Fibroblast of mammary gland (primary cell): ENCODE data around the gene AVP.
A peak's percentile ranks its signal among the peaks of the same experiment; 100 is the strongest.
"Not testable (repeated sequence)": the region's sequence is repeated elsewhere in the genome, so short reads cannot be mapped to it uniquely, and the experiment has no call there.

Experiments
- DNase-seq: peaks from one replicate; pipeline ENCODE4 v3.0.0-alpha.2; 2010; ENCODE audit warnings: low read depth
- H3K4me3 ChIP-seq: 2 replicates; pipeline ENCODE4 v1.5.1; 2011; ENCODE audit warnings: low read depth, mild to moderate bottlenecking, low read length, moderate library complexity; ENCODE audit not compliant: control insufficient read depth
- TF ChIP-seq, protein P1 (sequence below): conservative IDR thresholded peaks from 2 replicates; pipeline ENCODE4 v1.5.1; 2011; ENCODE audit warnings: low read depth, low read length, inconsistent platforms; ENCODE audit not compliant: control insufficient read depth, insufficient read depth

The AVP gene

DNA sequence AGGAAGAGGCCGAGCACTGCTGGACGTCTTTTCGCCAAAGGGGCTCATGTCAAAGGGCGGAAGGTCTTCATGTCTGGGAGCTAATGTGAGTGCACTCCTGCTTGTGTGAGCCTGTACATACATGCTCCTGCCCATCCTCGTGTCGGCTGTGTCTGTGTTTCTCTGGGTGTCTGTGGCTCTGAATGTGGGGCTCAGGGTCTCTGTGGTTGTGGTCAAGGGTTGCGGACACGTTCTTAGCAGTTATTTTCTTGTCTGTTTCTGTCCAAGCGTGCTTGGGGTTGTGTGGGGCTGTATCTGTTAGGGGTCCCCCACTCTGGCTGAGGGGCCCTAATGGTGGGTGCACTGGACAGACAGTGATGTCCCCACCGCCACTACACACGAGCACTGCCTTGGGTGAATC lies 2.9 kb downstream of the AVP start:
- TF ChIP-seq, protein P1, sequence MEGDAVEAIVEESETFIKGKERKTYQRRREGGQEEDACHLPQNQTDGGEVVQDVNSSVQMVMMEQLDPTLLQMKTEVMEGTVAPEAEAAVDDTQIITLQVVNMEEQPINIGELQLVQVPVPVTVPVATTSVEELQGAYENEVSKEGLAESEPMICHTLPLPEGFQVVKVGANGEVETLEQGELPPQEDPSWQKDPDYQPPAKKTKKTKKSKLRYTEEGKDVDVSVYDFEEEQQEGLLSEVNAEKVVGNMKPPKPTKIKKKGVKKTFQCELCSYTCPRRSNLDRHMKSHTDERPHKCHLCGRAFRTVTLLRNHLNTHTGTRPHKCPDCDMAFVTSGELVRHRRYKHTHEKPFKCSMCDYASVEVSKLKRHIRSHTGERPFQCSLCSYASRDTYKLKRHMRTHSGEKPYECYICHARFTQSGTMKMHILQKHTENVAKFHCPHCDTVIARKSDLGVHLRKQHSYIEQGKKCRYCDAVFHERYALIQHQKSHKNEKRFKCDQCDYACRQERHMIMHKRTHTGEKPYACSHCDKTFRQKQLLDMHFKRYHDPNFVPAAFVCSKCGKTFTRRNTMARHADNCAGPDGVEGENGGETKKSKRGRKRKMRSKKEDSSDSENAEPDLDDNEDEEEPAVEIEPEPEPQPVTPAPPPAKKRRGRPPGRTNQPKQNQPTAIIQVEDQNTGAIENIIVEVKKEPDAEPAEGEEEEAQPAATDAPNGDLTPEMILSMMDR: no peak
- no peak overlapping the region for H3K4me3 ChIP-seq
- no peak for DNase-seq

DNA sequence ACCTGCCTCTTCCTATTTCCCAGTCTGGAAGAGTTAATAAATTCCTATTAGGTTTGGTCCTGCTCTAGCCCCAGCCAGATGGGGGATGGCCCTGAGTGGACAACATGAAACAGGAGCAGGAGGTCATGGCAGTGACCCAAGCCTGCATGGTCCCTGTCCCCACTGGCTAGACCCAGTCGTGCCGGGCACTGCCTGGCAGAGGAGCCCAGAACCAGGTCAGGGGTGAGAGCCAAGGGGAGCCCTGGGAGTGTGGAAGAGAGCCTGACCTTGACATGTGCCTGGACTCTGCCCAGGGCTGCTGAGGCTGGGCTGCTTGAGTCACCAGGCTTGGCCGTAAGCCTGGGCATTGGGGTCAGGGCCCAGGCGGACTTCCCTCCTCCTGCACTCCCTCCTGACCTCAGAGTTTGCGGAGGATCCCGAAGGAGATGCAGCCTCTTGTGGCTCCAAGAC lies 3.6 kb downstream of the AVP start:
- H3K4me3 ChIP-seq: no peak overlapping the region
- DNase-seq: peak; percentile 88
- TF ChIP-seq, protein P1: no peak

DNA sequence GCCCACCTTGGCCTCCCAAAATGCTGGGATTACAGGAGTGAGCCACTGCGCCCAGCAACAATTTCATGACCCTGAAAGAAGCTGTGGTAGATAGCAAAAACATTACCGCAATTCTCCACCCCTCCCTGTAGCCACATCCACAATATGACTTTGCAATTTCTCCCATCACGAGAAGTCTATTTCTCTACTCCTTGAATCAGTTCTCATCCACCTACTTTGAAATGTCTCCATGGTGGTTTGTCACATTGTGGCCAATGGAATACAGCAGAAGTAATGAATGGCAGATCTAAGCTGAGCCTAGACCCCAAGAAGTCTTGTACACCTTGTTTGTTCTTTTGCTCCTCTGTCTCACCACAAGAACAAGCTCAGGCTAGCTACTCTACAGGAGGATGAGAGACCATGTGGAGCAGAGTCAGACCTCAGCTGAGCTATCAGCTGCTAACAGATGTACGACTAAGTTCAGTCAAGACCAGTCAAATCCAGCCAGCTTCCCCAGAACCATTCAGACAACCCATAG lies 6.8 kb downstream of the AVP start:
- no peak for DNase-seq
- TF ChIP-seq, protein P1: no peak
- H3K4me3 ChIP-seq: no peak overlapping the region

DNA sequence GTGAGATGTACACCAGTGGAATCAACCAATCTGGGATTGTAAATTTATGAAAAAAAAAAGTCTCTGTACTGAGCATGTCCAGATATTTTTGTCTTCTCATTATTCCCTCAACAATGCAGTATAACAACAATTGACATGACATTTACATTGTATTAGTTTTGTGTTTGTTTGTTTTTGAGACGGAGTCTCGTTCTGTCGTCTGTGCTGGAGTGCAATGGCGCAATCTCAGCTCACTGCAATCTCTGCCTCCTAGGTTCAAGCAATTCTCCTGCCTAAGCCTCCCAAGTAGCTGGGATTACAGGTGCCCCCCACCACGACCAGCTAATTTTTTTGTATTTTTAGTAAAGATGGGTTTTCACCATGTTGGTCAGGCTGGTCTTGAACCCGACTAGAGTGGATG lies 9.2 kb downstream of the AVP start:
- DNase-seq, H3K4me3 ChIP-seq: not testable (repeated sequence)

DNA sequence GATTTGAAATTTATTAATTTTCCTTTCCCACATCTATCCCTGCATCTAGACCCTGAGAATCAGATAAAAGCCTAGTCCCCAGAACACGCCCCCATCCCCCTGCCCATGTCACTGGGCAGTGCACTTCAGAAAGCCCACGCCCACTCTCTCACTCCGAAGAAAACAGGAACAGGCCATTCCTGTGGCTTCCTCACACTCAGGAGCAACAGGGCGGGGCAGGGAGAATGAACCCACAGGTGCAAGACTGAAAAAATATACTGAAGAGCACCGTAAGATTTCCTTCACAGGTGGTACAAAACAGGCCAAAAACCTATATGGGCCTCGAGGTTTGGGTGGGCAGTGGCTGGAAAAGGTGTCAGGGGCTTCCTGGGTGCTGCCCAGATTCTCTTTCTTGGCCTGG lies 9.7 kb downstream of the AVP start:
- DNase-seq: no peak
- TF ChIP-seq, protein P1: no peak
- H3K4me3 ChIP-seq: no peak overlapping the region

DNA sequence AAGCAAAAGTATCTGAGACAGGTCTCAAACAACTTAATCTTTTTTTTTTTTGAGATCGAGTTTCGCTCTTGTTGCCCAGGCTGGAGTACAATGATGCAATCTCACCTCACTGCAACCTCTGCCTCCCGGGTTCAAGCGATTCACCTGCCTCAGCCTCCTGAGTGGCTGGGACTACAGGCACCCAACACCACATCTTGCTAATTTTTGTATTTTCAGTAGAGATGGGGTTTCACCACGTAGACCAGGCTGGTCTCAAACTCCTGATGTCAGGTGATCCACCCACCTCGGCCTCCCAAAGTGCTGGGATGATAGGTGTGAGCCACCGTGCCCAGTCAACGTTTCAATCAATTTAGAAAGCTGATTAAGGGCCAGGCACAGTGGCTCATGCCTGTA lies 11.3 kb downstream of the AVP start:
- H3K4me3 ChIP-seq, DNase-seq: not testable (repeated sequence)

DNA sequence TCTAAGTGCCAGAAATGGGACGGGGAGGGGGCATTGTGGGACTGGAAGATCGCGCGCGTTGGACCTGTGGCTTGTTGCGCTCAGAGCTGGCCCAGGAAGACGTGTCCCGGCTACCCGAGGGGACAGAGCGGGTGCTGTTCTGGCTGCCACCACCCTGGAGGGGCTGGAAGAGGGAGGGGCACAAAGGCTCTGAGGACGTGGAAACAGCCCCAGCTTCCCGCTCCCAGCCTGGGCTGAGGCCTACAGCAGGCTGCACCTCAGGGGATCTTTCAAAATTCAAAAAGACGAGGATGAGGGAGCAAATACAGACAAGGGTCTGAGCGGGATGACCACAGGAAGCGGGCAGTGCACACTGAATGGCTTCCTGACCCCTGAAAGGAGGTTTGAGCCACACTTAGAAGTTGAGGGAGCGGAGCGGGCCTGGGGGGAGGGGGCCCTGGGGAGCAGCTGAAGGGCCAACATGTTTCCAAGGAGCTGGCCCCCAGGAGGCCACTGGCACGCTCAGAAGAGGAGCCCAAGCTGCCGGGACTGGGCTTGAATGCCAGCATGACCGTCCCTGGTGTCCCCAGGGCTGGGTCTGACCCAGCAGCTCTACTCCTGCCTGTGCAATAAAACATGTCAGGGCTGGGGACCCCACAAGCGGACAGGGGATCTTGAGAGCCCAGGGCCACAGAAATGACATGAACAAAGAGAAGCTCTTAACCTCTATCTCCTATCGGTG lies 11.8 kb downstream of the AVP start:
- TF ChIP-seq, protein P1: no peak
- no peak overlapping the region for H3K4me3 ChIP-seq
- no peak for DNase-seq
